ENCODE measurements around the gene NEK5.

DNA sequence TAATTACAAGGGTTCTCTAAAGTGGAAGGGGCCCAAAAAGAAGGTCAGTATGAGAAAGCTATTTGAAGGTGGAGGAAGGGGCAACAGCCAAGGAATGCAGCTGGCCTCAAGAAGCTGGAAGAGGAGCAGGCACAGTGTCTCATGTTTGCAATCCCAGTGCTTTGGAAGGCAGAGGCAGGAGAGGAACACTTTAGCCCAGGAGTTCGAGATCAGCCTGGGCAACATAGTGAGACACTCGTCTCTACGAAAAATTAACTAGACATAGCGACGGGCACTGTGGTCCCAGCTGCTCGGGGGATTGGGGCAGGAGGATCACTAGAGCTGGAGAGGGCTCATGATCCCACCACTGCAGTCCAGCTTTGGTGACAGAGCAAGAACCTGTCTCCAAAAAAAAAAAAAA, 31.2 kb upstream of the NEK5 start:
- TF ChIP-seq EZH2 (IDR thresholded peaks at IDR 0.05; ENCODE audit: insufficient read depth, poor library complexity, severe bottlenecking) (no peak), EZH2phosphoT487 (IDR thresholded peaks at IDR 0.05; ENCODE audit: insufficient read depth, low read depth) (no peak)

Measured in GM23248 (cell line).